Hepatocyte (in vitro differentiated cells): ENCODE results near the gene ATG16L1. TPM values are rescaled to one million over a fixed set of nuclear protein-coding genes. Genes with fewer than 3 reads are reported as not detected.

ENCODE experiments used
- DNase-seq: peaks from one replicate; pipeline ENCODE4 v3.0.0-alpha.2; 2016; ENCODE audit warnings: low spot score
- H2AFZ ChIP-seq: fragments of 200-600 bp; sonication (generic); 2 replicates; pipeline ENCODE4 v1.6.0; 2016; ENCODE audit warnings: antibody characterized with exemption, mild to moderate bottlenecking
- H3K27ac ChIP-seq: fragments of 200-600 bp; sonication (generic); 2 replicates; pipeline ENCODE4 v1.5.1; 2016; ENCODE audit warnings: mild to moderate bottlenecking
- H3K27me3 ChIP-seq: fragments of 200-600 bp; sonication (generic); 2 replicates; pipeline ENCODE4 v1.6.1; 2016
- H3K36me3 ChIP-seq: fragments of 200-600 bp; sonication (generic); replicated peaks from 2 replicates; pipeline ENCODE4 v1.5.1; 2016; ENCODE audit warnings: low read depth; ENCODE audit not compliant: insufficient read depth
- H3K4me1 ChIP-seq: fragments of 200-600 bp; sonication (generic); 2 replicates; pipeline ENCODE4 v1.5.1; 2016; ENCODE audit warnings: mild to moderate bottlenecking, moderate library complexity; ENCODE audit not compliant: insufficient read depth
- H3K4me2 ChIP-seq: fragments of 200-600 bp; sonication (generic); 2 replicates; pipeline ENCODE4 v1.6.0; 2016
- H3K4me3 ChIP-seq: fragments of 200-600 bp; sonication (generic); 2 replicates; pipeline ENCODE4 v1.5.1; 2016; ENCODE audit warnings: mild to moderate bottlenecking
- H3K79me2 ChIP-seq: fragments of 200-600 bp; sonication (generic); 2 replicates; pipeline ENCODE4 v1.6.0; 2017; ENCODE audit warnings: mild to moderate bottlenecking
- H3K9me2 ChIP-seq: fragments of 200-600 bp; sonication (generic); replicated peaks from 2 replicates; pipeline ENCODE4 v1.6.0; 2017; ENCODE audit warnings: mild to moderate bottlenecking; ENCODE audit not compliant: insufficient read depth
- H3K9me3 ChIP-seq: fragments of 200-600 bp; sonication (generic); 2 replicates; pipeline ENCODE4 v1.5.1; 2016; ENCODE audit warnings: low read depth, mild to moderate bottlenecking
- H4K20me1 ChIP-seq: fragments of 200-600 bp; sonication (generic); 2 replicates; pipeline ENCODE4 v1.6.0; 2016; ENCODE audit warnings: mild to moderate bottlenecking; ENCODE audit not compliant: insufficient read depth, poor library complexity, severe bottlenecking
- EZH2 ChIP-seq: fragments of 200-600 bp; sonication (generic); IDR thresholded peaks from 2 replicates; pipeline ENCODE4 v1.6.1; 2016; ENCODE audit warnings: antibody characterized with exemption, mild to moderate bottlenecking, borderline replicate concordance
- EZH2phosphoT487 ChIP-seq: fragments of 200-600 bp; sonication (generic); IDR thresholded peaks from one replicate; pipeline ENCODE4 v1.6.1; 2018; ENCODE audit warnings: antibody characterized with exemption, mild to moderate bottlenecking, low read depth, moderate library complexity; ENCODE audit not compliant: unreplicated experiment, severe bottlenecking
- WGBS: methylation state at CpG from one replicate; pipeline ENCODE4 v1.1.6; 2016; ENCODE audit warnings: low lambda C conversion rate; ENCODE audit errors: missing lambda C conversion rate; 5-methylcytosine and 5-hydroxymethylcytosine counted together
- polyA plus RNA-seq: library from polyadenylated mRNA; unstranded; fragments of >200 nt; fragmentation: Nextera tagmentation; extraction: Ambion mirVana; gene quantifications from 2 replicates; pipeline ENCODE4 v1.2.1, GENCODE V29; 2016
- total RNA-seq: library from RNA; depleted of rRNA; stranded (reverse); fragments of >200 nt; gene quantifications from 2 replicates; pipeline ENCODE4 v1.2.3, GENCODE V29; 2014
- TF ChIP-seq, protein P1 (sequence below): fragments of 200-600 bp; sonication (generic); IDR thresholded peaks from 2 replicates; pipeline ENCODE4 v1.5.1; 2016; ENCODE audit warnings: antibody characterized with exemption, mild to moderate bottlenecking; ENCODE audit not compliant: poor library complexity

The ATG16L1 gene
- total and polyA plus RNA-seq, 2 experiments from 2014 or later, result 15.7 to 28.2 TPM

DNA sequence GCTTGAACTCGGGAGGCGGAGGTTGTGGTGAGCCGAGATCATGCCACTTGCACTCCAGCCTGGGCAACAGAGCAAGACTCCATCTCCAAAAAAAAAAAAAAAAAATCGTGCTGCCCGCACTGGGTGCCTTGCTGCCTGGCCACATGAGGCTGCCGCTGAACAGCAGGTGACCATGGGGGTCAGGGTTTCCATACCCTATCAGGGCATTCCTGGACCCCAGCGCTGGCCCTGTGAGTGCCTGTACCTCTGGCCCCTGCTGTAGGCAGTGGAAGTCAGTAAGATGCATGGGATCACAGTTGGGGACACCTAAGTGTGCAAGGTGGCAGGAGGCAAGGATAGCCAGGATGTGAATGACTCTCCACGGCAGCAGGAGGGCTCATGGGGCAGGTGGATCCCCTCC lies 75.0 kb downstream of the ATG16L1 start:
- H3K4me3 ChIP-seq, result no peak overlapping the region
- DNase-seq, result no peak
- H3K27ac ChIP-seq, result no peak overlapping the region
- H3K4me1 ChIP-seq, result no peaks in the 10 kb centered on the region
- H3K36me3 ChIP-seq, result no peaks in the 10 kb centered on the region
- WGBS, result 93% methylated on average over 8 of the region's 8 CpGs
- no peaks in the 10 kb centered on the region for H4K20me1 ChIP-seq
- no peak overlapping the region for H2AFZ ChIP-seq
- H3K79me2 ChIP-seq, result no peaks in the 10 kb centered on the region
- H3K9me3 ChIP-seq, result no peaks in the 10 kb centered on the region
- no peaks in the 10 kb centered on the region for H3K27me3 ChIP-seq
- H3K4me2 ChIP-seq, result no peak overlapping the region
- H3K9me2 ChIP-seq, result no peaks in the 10 kb centered on the region
- TF ChIP-seq EZH2 (no peak), EZH2phosphoT487 (no peak)
- TF ChIP-seq, protein P1, sequence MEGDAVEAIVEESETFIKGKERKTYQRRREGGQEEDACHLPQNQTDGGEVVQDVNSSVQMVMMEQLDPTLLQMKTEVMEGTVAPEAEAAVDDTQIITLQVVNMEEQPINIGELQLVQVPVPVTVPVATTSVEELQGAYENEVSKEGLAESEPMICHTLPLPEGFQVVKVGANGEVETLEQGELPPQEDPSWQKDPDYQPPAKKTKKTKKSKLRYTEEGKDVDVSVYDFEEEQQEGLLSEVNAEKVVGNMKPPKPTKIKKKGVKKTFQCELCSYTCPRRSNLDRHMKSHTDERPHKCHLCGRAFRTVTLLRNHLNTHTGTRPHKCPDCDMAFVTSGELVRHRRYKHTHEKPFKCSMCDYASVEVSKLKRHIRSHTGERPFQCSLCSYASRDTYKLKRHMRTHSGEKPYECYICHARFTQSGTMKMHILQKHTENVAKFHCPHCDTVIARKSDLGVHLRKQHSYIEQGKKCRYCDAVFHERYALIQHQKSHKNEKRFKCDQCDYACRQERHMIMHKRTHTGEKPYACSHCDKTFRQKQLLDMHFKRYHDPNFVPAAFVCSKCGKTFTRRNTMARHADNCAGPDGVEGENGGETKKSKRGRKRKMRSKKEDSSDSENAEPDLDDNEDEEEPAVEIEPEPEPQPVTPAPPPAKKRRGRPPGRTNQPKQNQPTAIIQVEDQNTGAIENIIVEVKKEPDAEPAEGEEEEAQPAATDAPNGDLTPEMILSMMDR, result no peak

DNA sequence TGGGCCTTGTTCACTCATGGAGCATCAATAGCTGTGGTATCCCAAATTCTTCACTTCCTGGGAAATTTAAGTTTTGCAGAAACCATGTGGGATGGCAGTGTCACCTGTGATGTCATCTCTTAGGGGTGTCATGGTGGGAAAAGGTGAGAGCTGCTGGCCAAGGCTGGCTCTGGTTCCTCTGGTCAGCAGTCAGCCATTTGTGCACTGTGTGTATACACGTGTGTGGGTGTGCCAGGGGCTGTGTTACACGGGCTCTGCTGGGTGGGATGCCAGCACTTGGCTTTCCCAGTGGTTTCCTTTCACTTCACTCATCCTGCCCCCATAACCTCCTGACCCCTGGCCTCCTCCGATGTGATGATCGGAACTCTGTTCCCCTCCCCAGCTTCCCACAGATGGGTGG lies 77.4 kb downstream of the ATG16L1 start:
- TF ChIP-seq, protein P1, result no peak
- TF ChIP-seq EZH2phosphoT487, result no peak
- no peak for TF ChIP-seq EZH2
- no peak for DNase-seq

DNA sequence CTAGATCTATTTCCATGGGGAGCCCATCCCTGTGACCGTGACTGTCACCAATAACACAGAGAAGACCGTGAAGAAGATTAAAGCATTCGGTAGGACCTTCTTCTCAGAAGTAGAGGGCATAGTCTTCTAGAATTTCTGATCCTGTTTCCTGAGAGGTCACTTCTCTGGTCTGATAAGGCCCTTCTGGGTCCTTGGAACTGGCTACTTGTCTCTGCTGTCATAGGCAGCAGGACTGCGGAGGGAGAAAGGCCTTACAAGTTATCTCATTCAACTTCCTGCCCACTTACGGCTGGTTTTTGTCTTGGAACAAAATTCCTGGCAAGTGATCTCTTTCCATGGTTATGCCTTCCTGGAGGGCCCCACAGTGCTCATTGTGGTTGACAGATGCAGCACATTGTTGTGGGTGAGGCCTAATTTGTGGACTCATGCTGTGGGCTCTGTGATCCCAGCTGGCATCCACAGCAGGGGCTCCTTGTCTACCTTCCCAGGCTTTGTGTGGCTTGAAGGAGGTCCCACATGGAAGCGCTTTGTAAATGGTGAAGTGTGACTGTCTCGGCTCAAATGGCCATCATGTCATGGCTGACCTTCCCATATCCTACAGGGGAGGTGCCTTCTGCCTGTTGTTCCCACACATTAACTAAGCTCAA lies 78.1 kb downstream of the ATG16L1 start:
- Histone ChIP-seq H3K27me3 (no peaks in the 10 kb centered on the region), H3K9me3 (no peaks in the 10 kb centered on the region), H4K20me1 (no peaks in the 10 kb centered on the region), H3K9me2 (no peaks in the 10 kb centered on the region), H3K36me3 (no peaks in the 10 kb centered on the region), H3K4me3 (no peak overlapping the region), H3K4me1 (no peaks in the 10 kb centered on the region), H3K79me2 (no peaks in the 10 kb centered on the region), H3K4me2 (no peak overlapping the region), H2AFZ (no peak overlapping the region), H3K27ac (no peak overlapping the region)
- TF ChIP-seq, protein P1, result no peak
- TF ChIP-seq EZH2 (no peak), EZH2phosphoT487 (no peak)
- 63% methylated on average over 7 of the region's 7 CpGs for whole genome bisulfite sequencing
- DNase-seq, result no peak

More for the DNA sequence above, 77.4 kb downstream of the ATG16L1 start:
- H3K79me2 ChIP-seq, result no peaks in the 10 kb centered on the region
- WGBS, result 90% methylated on average over 4 of the region's 4 CpGs
- no peak overlapping the region for H3K4me3 ChIP-seq
- no peaks in the 10 kb centered on the region for H4K20me1 ChIP-seq
- H3K9me3 ChIP-seq, result no peaks in the 10 kb centered on the region
- no peaks in the 10 kb centered on the region for H3K9me2 ChIP-seq
- H2AFZ ChIP-seq, result no peak overlapping the region
- no peaks in the 10 kb centered on the region for H3K4me1 ChIP-seq
- H3K27me3 ChIP-seq, result no peaks in the 10 kb centered on the region
- H3K4me2 ChIP-seq, result no peak overlapping the region
- no peak overlapping the region for H3K27ac ChIP-seq
- no peaks in the 10 kb centered on the region for H3K36me3 ChIP-seq

DNA sequence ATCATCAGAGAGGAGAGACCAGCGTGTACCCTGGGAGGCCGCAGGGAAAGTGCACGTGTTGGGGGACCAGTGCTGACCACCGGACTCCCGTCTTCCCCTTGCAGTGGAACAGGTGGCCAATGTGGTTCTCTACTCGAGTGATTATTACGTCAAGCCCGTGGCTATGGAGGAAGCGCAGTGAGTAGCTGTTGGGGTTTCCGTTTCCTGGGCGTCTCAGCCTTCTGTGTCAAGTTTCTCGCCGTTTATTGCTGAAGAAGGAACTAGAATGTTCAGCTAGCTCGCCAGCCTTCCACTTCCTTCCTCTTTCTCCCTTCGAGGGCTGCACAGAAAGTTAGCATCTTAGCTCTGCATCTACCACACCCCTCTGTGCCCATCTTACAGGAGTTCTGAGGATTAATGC lies 80.1 kb downstream of the ATG16L1 start:
- H3K27me3 ChIP-seq, result no peaks in the 10 kb centered on the region
- 93% methylated on average over 15 of the region's 15 CpGs for WGBS
- no peak for DNase-seq
- H2AFZ ChIP-seq, result no peak overlapping the region
- no peaks in the 10 kb centered on the region for H3K79me2 ChIP-seq
- H3K9me3 ChIP-seq, result no peaks in the 10 kb centered on the region
- H3K4me1 ChIP-seq, result no peaks in the 10 kb centered on the region
- H3K27ac ChIP-seq, result no peak overlapping the region
- H3K4me3 ChIP-seq, result no peak overlapping the region
- no peaks in the 10 kb centered on the region for H3K9me2 ChIP-seq
- H3K36me3 ChIP-seq, result no peaks in the 10 kb centered on the region
- TF ChIP-seq EZH2phosphoT487 (no peak), EZH2 (no peak)
- TF ChIP-seq, protein P1, result no peak
- H4K20me1 ChIP-seq, result no peaks in the 10 kb centered on the region
- no peak overlapping the region for H3K4me2 ChIP-seq
